Kidney epithelial cell (primary cell): ENCODE data around the gene ZEB2. TPM values are rescaled to one million over a fixed set of nuclear protein-coding genes. Genes with fewer than 3 reads are reported as not detected.
A peak's percentile ranks its signal among the peaks of the same experiment; 100 is the strongest.

Experiments used
- DNase-seq: peaks from one replicate; pipeline ENCODE4 v3.0.0-alpha.2; 2010; ENCODE audit warnings: low read depth
- H3K27me3 ChIP-seq: 2 replicates; pipeline ENCODE4 v1.6.0; 2011; ENCODE audit warnings: low read length; ENCODE audit not compliant: control insufficient read depth, insufficient read depth
- H3K36me3 ChIP-seq: 2 replicates; pipeline ENCODE4 v1.5.1; 2011; ENCODE audit warnings: low read length; ENCODE audit not compliant: control insufficient read depth, insufficient read depth
- H3K4me3 ChIP-seq: 2 replicates; pipeline ENCODE4 v1.5.1; 2011; ENCODE audit warnings: low read depth, mild to moderate bottlenecking, control low read depth, low read length
- total RNA-seq: library from RNA; depleted of rRNA; stranded (reverse); fragments of >200 nt; gene quantifications from 2 replicates; pipeline ENCODE4 v1.2.3, GENCODE V29; 2015
- TF ChIP-seq, protein P1 (sequence below): IDR thresholded peaks from 2 replicates; pipeline ENCODE4 v1.5.1; 2011; ENCODE audit warnings: mild to moderate bottlenecking, moderate library complexity, low read length, control low read depth, inconsistent platforms; ENCODE audit not compliant: insufficient read depth, poor library complexity, severe bottlenecking

Gene ZEB2
- total RNA-seq, 1 donor from 2014 or later = 14.7 TPM

DNA sequence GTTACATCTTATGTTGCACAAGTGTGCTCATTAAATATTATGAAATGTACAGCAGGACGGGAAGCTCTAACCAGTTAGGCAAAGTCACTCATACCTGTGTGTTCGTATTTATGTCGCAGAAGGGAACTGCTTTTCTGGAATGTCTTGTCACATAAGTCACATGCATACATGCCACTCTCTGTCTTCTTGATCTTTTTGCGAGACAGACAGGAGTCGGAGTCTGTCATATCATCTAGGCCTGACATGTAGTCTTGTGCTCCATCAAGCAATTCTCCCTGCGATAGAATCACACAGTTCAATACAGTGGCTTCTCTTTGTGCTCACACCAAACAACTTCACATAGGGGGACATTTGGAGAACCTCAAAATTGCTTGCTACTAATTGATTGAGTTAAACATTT lies 123.6 kb downstream of the ZEB2 start:
- no peak for DNase-seq
- peaks cover 3% of the 10 kb centered on the region for H3K36me3 ChIP-seq
- TF ChIP-seq, protein P1, sequence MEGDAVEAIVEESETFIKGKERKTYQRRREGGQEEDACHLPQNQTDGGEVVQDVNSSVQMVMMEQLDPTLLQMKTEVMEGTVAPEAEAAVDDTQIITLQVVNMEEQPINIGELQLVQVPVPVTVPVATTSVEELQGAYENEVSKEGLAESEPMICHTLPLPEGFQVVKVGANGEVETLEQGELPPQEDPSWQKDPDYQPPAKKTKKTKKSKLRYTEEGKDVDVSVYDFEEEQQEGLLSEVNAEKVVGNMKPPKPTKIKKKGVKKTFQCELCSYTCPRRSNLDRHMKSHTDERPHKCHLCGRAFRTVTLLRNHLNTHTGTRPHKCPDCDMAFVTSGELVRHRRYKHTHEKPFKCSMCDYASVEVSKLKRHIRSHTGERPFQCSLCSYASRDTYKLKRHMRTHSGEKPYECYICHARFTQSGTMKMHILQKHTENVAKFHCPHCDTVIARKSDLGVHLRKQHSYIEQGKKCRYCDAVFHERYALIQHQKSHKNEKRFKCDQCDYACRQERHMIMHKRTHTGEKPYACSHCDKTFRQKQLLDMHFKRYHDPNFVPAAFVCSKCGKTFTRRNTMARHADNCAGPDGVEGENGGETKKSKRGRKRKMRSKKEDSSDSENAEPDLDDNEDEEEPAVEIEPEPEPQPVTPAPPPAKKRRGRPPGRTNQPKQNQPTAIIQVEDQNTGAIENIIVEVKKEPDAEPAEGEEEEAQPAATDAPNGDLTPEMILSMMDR = no peak
- H3K4me3 ChIP-seq = no peak overlapping the region
- H3K27me3 ChIP-seq = no peaks in the 10 kb centered on the region

DNA sequence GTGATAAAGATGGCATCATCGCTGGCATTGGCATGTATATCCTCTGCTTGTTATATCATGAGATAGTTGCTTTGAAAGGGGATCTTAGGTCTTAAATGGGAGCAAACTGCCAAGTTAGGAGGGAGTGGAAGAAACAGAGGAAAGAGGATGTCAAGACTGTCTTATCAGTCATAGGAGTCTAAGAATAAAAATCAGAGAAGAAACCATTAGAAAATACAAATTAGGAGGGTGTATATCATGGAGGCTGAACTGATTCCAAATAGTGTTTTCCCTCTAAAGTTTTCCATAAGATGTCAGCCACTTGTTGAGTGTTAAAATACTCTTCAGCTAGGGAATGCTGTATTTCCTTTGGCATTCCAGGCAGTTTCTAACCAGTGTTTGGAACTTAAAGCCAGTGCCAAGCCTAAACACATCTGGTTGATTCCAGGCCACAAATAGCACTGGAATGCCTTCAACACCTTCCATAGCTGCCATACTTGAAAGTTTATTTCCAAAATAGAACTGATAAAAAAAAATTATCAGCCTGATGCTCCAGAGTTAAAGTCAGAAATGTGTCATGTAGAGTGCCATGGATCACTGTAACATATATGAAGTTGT lies 129.4 kb downstream of the ZEB2 start:
- no peaks in the 10 kb centered on the region for H3K36me3 ChIP-seq
- H3K4me3 ChIP-seq = no peak overlapping the region
- no peaks in the 10 kb centered on the region for H3K27me3 ChIP-seq
- TF ChIP-seq, protein P1 = no peak
- no peak for DNase-seq

DNA sequence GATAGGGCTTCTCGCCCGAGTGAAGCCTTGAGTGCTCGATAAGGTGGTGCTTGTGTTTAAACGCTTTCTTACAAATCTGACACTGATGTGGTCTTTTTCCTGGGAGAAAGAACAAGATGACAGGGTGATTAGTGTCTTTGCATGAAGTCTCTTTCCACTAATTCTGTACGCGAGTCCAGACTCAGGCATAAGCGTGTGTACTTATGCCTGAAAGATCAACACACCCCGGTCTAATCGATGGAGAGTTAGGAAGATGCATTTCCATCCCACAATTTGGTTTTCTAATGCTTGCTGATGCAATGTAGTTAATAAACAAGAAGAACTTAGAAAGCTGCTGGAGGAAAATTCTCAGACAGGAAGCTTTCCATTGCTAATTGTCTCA lies 130.0 kb downstream of the ZEB2 start:
- Histone ChIP-seq H3K4me3 (no peak overlapping the region), H3K27me3 (no peaks in the 10 kb centered on the region), H3K36me3 (no peaks in the 10 kb centered on the region)
- DNase-seq = no peak
- TF ChIP-seq, protein P1 = no peak

DNA sequence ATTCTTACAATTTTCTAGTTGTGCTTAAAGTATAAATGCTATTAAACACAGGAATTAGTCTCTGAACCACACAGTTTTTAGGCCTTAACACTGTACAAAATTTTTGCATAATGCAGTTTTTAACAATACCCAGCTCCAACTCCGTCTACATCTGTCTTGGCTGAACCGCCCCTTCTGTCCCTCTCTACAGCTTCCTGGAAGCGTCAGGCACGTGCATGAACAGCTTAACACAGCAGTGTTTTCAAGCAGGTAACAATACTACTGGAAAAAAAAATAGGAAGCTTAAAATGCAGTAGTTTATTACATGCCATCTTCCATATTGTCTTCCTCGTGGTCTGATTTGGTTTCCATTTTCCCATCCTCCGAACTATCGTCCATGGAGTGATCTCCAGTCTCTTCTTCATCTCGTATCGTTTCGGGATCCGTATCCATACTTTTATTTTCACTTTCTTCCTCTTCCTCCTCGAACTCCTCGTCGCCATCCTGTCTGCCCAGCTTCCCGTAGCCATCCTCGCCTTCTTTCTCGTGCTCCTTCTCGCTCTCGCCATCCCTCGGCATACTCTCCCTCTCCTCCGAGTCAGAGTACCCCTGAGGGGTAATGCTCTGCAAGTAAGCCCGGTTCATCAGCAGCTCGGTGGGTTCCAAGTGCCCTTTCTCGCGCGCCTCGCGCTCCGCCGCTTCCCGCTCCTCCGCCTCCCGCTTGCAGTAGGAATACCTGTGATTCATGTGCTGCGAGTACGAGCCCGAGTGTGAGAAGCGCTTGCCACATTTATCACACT lies 130.6 kb downstream of the ZEB2 start:
- TF ChIP-seq, protein P1 = no peak
- Histone ChIP-seq H3K4me3 (peak overlapping the region; percentile 25), H3K27me3 (no peaks in the 10 kb centered on the region), H3K36me3 (no peaks in the 10 kb centered on the region)
- DNase-seq = no peak

DNA sequence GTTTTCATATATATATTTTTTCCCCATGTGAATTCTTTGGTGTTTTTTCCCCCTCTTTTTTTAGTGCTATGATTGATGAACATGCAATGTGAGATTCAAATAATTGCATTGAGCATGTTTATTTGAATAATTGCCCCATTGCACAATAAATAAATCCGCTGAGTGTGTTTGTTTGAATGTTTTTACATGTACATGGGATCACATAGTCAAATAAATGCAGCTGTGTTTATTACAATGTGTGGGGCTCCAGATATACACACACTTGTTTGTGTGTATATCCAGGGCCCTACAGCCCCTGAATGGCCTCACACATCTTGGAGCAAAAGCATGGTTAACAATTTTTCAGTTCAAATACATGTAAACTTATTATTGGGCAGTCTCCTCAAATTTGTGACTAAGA lies 134.5 kb downstream of the ZEB2 start:
- DNase-seq = no peak
- TF ChIP-seq, protein P1 = no peak

More for the DNA sequence above, 134.5 kb downstream of the ZEB2 start:
- Histone ChIP-seq H3K27me3 (no peaks in the 10 kb centered on the region), H3K4me3 (no peak overlapping the region), H3K36me3 (no peaks in the 10 kb centered on the region)
